ENCODE measurements around the gene CCDC30.
"Not testable (repeated sequence)": the region's sequence is repeated elsewhere in the genome, so short reads cannot be mapped to it uniquely, and the experiment has no call there.

CCDC30 gene

GRCh38 chr1:42506576-42506975, 43.5 kb downstream of the CCDC30 start:
- DNase-seq (ENCODE audit: low read depth), result no peak
- no peak overlapping the region for H3K4me3 ChIP-seq (ENCODE audit: low read depth, low read length)

GRCh38 chr1:42511581-42512155, 48.6 kb downstream of the CCDC30 start:
- not testable (repeated sequence) for DNase-seq (ENCODE audit: low read depth); H3K4me3 ChIP-seq (ENCODE audit: low read depth, low read length)

GRCh38 chr1:42518908-42519307, 55.8 kb downstream of the CCDC30 start:
- no peak overlapping the region for H3K4me3 ChIP-seq (ENCODE audit: low read depth, low read length)
- DNase-seq (ENCODE audit: low read depth), result no peak

GRCh38 chr1:42523171-42523570, 60.1 kb downstream of the CCDC30 start:
- H3K4me3 ChIP-seq (ENCODE audit: low read depth, low read length), result no peak overlapping the region
- DNase-seq (ENCODE audit: low read depth), result no peak

GRCh38 chr1:42524330-42524729, 61.2 kb downstream of the CCDC30 start:
- no peak for DNase-seq (ENCODE audit: low read depth)
- no peak overlapping the region for H3K4me3 ChIP-seq (ENCODE audit: low read depth, low read length)

GRCh38 chr1:42529724-42530181, 66.7 kb downstream of the CCDC30 start:
- peak; percentile 53 for DNase-seq (ENCODE audit: low read depth)
- no peak overlapping the region for H3K4me3 ChIP-seq (ENCODE audit: low read depth, low read length)

GRCh38 chr1:42531043-42531442, 68.0 kb downstream of the CCDC30 start:
- no peak for DNase-seq (ENCODE audit: low read depth)
- no peak overlapping the region for H3K4me3 ChIP-seq (ENCODE audit: low read depth, low read length)

- DNase-seq (ENCODE audit: low read depth), result no peak
These were observed 70.2 kb downstream of the CCDC30 start for GRCh38 chr1:42533101-42533863.

GRCh38 chr1:42541104-42541503, 78.0 kb downstream of the CCDC30 start:
- DNase-seq (ENCODE audit: low read depth), result no peak
- H3K4me3 ChIP-seq (ENCODE audit: low read depth, low read length), result no peak overlapping the region

More at GRCh38 chr1:42533101-42533863, 70.2 kb downstream of the CCDC30 start:
- no peak overlapping the region for H3K4me3 ChIP-seq (ENCODE audit: low read depth, low read length)

GRCh38 chr1:42551180-42551579, 88.1 kb downstream of the CCDC30 start:
- no peak overlapping the region for H3K4me3 ChIP-seq (ENCODE audit: low read depth, low read length)
- no peak for DNase-seq (ENCODE audit: low read depth)

- DNase-seq (ENCODE audit: low read depth), result no peak
- no peak overlapping the region for H3K4me3 ChIP-seq (ENCODE audit: low read depth, low read length)
These were observed 88.5 kb downstream of the CCDC30 start for GRCh38 chr1:42551590-42551989.

- H3K4me3 ChIP-seq (ENCODE audit: low read depth, low read length), result no peak overlapping the region
- no peak for DNase-seq (ENCODE audit: low read depth)
These were observed 89.5 kb downstream of the CCDC30 start for GRCh38 chr1:42552636-42553035.

GRCh38 chr1:42557230-42557851, 94.3 kb downstream of the CCDC30 start:
- DNase-seq (ENCODE audit: low read depth), result no peak
- H3K4me3 ChIP-seq (ENCODE audit: low read depth, low read length), result no peak overlapping the region

GRCh38 chr1:42567038-42567437, 104.0 kb downstream of the CCDC30 start:
- no peak for DNase-seq (ENCODE audit: low read depth)
- H3K4me3 ChIP-seq (ENCODE audit: low read depth, low read length), result no peak overlapping the region

- DNase-seq (ENCODE audit: low read depth), result no peak
- H3K4me3 ChIP-seq (ENCODE audit: low read depth, low read length), result no peak overlapping the region
These were observed 113.8 kb downstream of the CCDC30 start for GRCh38 chr1:42576935-42577334.

GRCh38 chr1:42586016-42586415, 122.9 kb downstream of the CCDC30 start:
- no peak overlapping the region for H3K4me3 ChIP-seq (ENCODE audit: low read depth, low read length)
- no peak for DNase-seq (ENCODE audit: low read depth)

GRCh38 chr1:42587753-42588152, 124.7 kb downstream of the CCDC30 start:
- no peak overlapping the region for H3K4me3 ChIP-seq (ENCODE audit: low read depth, low read length)
- no peak for DNase-seq (ENCODE audit: low read depth)

GRCh38 chr1:42592811-42593210, 129.7 kb downstream of the CCDC30 start:
- no peak for DNase-seq (ENCODE audit: low read depth)
- no peak overlapping the region for H3K4me3 ChIP-seq (ENCODE audit: low read depth, low read length)

- no peak overlapping the region for H3K4me3 ChIP-seq (ENCODE audit: low read depth, low read length)
- DNase-seq (ENCODE audit: low read depth), result no peak
These were observed 130.5 kb downstream of the CCDC30 start for GRCh38 chr1:42593486-42594100.

GRCh38 chr1:42601472-42601871, 138.4 kb downstream of the CCDC30 start:
- no peak overlapping the region for H3K4me3 ChIP-seq (ENCODE audit: low read depth, low read length)
- no peak for DNase-seq (ENCODE audit: low read depth)

All from skeletal muscle cell (primary cell).